HL-60/S4 treated with retinoic acid at 250 ng/mL for 4 days and 3 days (cell line): Measurements from ENCODE around the gene PIK3R2.
"Not testable (repeated sequence)": the region's sequence is repeated elsewhere in the genome, so short reads cannot be mapped to it uniquely, and the experiment has no call there.

Source experiments
- in situ Hi-C: fragments of 300-500 bp; cut with MboI; formaldehyde crosslinking; loops from 2 replicates; pipeline ENCODE4 v1.7.0; 2022; ENCODE audit warnings: low sequenced_read_pairs

Gene PIK3R2

DNA sequence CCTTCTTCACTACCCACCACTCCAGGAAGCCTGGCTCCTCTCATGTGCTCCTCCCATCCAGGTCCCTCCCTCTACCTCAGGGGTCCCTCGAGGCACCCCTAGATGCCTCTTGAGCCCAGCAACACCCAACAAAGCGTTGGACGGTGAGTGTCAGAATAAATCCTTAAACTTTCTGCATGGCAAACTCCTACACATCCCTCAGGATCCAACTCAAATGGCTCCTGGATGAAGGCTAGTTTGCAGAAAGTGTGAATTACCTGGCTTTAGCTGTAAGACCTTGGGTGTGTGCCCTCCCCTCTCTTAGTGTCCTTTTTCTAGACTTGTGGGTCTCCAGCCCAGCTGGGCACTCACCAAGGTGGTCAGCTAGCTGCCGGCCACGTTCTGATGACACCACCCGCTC, 45.4 kb downstream of the PIK3R2 start:
- in situ Hi-C loops = no loop called here

DNA sequence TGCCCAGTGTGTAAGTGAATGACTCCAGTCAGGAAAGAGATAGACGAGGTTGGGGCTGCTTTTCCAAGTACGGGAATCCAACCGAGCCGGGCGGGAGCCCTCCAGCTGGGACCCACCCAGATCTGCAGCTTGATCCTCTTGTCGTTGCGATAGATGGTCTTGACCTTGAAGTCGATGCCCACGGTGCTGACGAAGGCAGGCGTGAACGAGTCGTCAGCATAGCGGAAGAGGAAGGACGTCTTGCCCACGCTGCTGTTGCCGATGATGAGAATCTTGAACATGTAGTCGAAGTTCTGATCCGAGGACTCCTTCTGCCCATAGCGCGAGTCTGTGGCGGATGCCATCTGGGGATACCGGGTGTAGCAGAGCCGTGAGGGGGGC, 49.4 kb downstream of the PIK3R2 start:
- in situ Hi-C loops = no loop called here

DNA sequence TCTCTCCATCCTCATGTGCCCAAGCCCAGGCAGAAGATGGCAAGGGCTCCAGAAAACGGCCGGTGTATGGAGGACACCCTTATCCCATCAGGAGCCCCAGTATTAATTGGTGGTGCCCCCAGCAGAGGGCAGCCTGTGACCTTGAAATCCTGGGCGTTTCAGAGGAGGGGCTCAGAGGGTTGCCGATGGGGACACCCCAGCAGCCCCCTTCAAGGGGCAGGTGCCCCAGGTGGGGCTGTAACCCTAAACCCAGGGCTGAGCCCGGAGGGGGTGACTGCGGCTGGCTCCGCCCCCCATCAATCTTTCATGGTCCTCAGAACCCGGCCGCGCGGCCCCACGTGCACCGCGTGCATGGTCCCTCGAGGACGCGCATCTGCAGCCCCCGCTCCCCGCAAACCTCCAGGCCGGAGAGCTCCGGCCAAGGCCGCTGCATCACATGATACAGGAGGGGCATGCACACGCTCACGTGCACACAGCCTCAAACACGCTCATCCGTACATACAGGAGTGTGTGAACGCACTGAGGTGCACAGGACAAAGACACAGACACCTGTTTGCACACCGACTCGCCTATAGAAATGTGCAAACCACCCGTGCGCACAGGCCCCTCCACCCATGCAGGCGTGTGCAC, 49.9 kb downstream of the PIK3R2 start:
- in situ Hi-C loops = no loop called here

DNA sequence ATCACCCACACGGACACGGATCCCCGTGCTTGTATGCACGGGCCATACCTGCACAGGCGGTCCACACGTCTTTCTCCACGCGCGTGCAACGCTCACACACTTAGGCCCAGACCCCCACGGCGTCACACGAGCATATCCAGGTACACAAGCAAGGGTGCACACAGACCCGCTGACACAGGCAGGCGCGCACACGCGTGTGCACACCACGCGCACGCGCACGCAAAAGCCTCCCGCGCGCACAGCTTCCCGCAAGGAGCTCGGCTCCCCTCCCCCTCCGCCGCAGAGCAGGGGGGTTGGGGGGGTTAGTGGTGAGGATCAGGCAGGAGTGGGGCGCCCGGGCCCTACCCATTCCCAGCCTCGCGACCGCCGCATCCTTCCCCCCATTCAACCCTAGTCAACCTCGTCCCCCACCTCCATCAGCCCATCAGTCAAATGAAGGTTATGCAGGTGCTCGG, 50.5 kb downstream of the PIK3R2 start:
- in situ Hi-C loops = no loop called here

DNA sequence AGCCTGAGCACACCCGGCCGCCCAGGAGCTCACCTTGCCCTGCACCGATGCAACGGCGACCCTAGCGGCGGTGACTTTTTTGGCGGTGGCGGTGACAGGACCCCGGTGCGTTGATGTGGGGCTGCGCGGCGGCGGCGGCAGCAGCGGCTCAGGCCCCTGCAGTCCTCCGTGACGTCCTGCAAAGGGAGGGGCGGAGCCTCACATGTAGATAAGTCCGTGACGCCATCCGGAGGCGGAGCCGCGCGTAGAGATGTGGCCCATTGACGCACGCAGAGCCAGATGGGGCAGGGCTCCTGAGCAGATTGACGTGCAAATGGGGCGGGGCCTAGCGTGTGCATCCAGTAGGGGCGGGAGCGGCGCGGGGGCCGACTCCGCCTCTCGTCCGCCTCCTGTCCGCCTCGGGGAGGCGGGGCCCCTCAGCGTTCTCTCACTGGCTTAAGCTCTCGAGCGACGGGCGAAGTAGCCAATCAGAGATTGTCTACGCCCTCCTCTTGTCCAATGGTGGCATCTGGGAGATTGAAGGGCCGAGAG, 51.0 kb downstream of the PIK3R2 start, which contains the start of gene RAB3A:
RAB3A (minus strand) TSS at position 180 of the 531 bp plus-strand sequence. CDS start 1,302 bp downstream, outside the sequence.
- in situ Hi-C loops = no loop called here

DNA sequence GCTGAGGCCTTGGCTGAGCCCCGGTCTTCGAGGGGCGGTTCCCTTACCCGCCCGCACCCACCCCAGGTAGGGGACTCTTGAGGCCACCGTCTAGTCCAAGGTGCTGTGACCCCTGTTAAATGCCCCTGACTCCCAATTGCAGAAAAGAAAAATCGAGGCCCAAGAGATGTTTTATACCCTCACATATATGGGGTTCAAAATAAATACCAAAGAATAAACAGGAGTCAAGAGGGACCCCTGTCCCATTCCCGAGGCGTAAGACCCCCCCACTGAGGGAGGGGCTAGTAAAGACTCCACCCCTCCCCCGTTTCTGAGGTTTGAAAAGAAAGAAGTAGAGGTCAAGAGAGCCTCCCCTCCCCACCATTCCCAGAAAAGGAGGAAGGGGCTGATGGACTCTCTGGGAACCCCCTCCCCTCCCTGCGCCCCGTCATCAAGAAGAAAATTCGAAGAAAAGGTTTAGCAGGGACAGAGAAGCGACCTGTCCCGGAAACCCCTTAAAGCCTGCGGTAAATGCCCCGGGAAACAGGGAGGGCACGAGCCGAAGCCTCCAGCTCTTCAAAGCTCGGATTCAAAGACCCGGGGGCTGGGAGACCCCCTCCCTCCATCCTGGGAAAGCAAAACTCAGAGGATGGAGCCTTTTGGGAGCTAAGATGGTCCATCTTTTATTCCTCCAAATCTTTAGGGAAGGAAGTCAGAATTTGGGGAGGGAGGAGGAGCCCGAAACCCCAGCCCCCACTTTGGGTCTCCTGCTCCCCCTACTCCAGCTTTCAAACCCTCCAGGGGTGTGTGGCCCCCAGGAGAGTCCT, 51.6 kb downstream of the PIK3R2 start:
- in situ Hi-C loops = no loop called here

DNA sequence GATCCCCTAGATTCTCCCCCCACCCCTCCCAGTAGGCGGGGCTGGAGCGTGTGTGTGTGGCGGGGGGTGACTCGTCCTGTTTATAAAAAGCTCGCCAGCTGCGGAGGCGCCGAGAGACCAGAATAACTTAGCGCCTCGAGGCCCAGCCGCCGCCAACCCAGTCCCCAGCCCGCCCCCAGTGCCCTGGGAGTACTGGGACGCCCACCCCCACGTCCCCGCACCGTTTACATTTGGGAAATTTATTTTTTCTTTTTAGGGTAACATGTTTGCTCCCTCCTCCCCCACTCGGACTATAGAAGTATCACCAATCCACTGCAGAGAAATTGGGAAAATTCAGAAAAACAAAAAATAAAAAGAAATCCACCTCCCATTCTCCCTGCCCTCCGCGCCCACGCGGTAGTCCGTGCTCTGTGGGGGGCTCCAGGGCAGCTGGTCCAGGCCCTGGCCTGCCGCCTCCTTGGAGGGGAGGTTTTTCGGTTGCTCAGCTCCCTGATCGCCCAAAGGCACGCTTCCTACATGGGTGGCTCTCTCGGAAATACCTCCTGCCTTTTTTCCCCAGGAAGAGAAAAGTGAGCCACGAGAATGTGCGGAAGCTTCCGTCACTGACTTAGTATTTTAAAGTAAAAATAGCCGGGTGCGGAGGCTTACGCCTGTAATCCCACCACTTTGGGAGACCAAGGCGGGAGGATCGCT, 52.4 kb downstream of the PIK3R2 start:
- in situ Hi-C loops = no loop called here

DNA sequence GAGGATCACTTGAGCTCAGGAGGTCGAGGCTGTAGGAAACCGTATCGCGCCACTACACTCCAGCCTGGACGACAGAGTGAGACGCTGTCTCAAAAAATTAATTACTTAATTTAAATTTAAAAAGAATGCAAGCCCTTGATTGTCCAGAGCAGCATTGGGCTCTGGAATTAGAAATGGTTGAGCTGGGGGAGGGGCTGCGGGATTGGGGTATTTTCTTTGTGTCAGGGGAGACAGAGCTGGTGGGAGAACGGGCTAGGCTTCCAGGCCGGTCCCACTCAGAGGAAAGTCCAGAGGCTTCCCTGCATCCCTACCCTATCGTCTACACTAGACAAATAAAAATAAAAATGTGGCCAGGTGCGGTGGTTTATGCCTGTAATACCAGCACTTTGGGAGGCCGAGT, 53.1 kb downstream of the PIK3R2 start:
- in situ Hi-C loops = no loop called here

DNA sequence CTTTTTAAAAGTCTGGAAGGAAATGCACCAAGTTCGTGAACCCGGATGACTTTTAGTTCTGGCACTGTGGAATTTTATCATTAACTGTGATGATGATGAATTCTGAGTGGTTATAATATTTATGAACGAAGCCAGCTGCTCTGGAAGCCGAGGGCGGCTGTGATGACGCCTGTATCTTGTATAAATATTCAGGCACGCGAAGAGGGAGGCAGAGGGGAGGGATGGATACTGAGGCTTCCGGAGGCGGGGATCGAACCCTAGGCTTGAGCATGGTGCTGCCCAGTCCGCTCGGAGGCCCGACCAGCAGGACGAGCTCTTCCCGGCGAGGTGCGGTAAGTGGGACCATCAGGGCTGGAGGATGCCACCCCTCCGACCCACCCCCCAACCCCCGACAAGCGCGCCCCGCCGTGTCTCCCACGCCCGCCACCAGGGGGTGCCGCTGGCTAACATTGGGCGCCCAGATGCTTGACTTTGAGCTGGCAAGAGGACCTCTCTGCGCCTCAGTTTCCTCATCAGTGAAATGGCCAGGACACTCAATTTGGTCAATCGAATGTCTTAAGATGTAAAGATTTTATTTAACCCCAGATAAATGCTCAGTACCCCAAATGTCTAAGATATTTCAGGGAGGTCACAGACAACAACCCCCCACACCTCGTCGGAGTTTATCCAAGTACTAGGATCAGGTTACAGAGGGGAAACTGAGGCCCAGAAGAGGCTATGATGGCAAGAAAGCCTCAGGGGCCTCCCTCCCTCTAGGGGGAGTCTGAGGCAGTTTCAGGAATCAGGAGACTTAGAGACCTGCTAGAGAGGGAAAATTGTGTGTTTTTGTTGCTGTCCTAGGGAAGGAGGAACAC, 55.4 kb downstream of the PIK3R2 start:
- in situ Hi-C loops = no loop called here

DNA sequence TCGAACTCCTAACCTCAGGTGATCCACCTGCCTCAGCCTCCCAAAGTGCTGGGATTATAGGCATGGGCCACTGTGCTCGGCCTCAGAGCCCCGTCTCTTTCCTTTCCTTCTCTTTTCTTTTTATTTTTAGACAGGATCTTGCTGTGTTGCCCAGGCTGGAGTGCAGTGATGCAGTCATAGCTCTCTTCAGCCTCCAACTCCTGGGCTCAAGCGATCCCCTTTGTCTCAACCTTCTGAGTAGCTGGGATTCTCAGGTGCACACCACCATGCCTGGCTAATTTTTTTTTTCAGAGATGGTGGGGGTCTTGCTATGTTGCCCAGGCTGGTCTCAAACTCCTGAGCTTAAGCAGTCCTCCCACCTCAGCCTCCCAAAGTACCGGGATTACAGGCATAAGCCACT, 56.9 kb downstream of the PIK3R2 start:
- in situ Hi-C loops = not testable (repeated sequence)

DNA sequence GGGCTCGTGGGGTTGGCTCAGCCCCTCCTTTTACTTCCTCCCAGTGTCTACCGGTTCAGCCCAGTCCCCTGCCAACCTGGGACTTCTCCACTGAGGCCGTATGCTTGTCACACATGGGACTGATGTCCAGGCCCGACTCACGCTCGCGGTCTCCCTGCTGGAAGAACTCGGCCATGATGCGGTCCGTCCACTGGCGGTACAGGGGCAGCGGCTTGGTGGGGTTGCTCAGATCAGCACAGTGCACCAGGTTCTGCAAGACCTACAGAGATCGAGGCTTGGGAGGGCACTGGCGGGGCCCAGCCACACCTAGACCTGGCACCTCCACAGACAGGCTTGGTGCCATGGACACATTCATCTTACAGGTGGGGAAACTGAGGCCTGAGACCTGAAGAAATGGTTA, 58.7 kb downstream of the PIK3R2 start:
- in situ Hi-C loops = no loop called here

DNA sequence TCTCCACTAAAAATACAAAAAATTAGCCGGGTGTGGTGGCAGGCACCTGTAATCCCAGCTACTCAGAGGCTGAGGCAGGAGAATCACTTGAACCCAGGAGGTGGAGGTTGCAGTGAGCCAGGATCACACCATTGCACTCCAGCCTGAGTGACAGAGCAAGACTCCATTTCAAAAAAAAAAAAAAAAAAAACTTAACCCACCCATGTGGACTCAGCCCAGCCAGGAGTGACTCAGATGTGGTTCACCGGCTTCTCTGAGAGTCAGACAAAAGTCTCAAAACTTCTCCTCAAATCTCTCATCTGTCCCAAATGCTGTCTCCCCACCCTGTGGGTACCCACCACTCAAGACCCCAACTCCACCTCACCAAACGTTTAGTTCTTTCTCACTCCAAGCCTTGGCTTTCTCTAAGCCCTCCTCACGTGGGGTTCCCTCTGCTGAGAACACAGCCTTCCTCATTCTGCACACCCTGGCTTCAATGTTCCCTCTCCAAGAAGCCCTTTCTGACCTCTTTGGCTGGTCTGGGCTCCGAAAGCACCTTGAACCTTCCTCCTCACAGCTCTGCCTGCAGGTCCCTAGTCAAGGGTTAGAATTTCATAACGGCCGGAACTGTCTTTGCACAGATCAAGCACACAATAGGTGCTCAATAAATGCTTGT, 61.9 kb downstream of the PIK3R2 start:
- in situ Hi-C loops = no loop called here

DNA sequence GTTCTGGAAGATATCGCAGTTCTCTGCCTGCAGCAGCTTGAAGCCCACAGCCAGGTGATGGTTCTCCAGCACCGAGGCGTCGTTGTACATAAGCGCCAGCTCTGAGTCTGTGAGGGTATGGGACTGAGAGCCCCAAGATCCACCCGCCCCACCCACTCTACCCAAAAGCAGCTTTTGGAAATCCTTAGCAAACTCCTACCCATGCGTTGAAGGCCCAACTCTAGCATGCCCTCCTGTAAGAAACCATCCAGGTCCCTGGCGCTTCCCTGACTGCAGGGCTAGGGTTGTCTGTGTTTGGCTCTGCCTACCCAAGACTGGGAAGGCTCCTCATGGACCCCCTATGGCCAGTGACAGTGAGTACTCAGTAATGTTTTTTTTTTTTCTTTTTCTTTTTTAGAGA, 63.8 kb downstream of the PIK3R2 start:
- in situ Hi-C loops = no loop called here

DNA sequence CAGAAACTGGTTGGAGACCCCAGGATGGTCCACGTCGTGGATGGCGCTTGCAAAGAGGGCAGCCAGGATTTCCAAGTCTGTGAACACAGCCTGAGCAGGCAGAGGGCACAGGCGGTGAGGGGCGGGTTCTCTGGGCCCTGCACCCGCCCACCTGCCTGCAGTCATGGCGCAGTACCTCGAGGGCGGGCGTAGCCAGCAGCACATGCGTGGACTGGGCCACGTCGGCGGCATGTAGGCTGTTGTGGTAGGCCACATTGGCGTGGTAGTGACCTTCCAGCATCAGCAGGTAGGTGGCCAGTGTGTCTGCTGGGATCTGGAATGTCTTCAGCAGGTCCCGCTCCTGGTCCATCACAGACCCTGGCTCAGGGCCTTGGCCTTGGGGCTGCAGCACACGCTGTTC, 65.2 kb downstream of the PIK3R2 start:
- in situ Hi-C loops = no loop called here

DNA sequence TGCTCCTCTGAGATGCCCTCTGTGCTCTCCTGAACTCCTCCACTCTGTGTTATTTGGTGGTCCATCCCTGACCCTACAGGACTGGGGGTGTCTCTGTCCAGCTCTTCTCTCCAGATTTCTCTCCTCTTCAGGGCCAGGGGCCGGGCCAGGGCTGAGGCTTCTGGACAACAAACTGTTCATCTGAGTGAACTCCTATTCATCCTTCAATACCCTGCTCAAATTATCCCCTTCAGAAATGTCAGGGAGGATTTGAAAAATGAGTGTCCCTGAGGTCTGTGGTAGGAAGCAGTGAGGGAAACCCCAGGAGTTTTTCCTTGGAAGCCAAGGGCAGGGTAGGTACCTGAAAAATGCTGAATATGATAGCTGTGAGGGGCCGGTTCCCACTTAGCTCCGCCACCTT, 65.6 kb downstream of the PIK3R2 start:
- in situ Hi-C loops = no loop called here
